Measurements from ENCODE around the gene ZNF793. TPM values are rescaled to one million over a fixed set of nuclear protein-coding genes. Genes with fewer than 3 reads are reported as not detected.

The ZNF793 gene
- total RNA-seq (1 to 10 TPM; 2.9 to 6.1 (median 5.4) TPM), polyA plus RNA-seq (1 to 10 TPM; 1.2 to 3.0 (median 1.6) TPM)

DNA sequence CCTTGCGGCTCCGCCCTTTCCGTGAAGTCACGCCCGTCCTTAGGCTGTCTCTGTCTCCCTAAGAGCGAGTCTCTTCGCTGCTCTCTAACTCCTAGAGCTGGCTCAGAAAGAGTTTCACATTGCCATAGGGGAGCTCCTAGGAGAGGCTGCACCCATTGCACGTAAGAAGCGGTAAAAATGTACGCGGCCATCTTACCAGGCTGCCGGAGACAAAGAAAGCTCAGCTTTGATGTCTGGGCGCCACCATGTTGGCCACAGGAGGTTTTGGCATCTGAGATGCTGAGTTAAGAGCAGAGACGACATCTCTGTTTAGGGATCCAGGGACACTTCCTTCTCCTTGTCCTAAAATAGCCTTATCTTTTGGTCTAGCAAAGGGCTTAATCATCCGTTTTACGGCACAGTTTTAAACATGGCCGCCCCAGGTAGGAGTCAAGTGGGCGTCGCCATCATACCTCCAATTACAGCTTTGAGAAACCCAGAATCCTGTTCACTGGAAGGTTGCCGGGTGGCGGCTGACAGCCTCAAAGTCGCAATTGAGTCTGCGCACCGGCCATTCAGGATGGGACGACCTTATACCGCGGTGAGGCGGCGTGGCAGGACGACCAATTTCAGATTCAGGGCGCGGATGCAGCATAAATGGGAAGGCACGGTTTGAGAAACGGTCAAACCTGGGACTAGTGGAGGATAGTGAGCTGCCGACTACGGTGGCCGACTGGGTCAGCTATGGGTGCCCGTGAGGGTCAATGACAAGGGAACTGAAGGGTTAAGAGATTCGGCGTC, at the start of gene ZNF793:
Gene ZNF793, plus strand, starts transcription at position 553 of the 780 bp plus-strand sequence. CDS start 16,501 bp downstream, outside the sequence.
- TF ChIP-seq POLR2AphosphoS5 (IDR thresholded peaks at IDR 0.05) (peak; percentile 50 to 79 (median 75)), EP300 (IDR thresholded peaks at IDR 0.05) (no peak), POLR2A (IDR thresholded peaks at IDR 0.05) (peak in 1 of 2 donors; percentile 47)
- TF ChIP-seq, protein P1, sequence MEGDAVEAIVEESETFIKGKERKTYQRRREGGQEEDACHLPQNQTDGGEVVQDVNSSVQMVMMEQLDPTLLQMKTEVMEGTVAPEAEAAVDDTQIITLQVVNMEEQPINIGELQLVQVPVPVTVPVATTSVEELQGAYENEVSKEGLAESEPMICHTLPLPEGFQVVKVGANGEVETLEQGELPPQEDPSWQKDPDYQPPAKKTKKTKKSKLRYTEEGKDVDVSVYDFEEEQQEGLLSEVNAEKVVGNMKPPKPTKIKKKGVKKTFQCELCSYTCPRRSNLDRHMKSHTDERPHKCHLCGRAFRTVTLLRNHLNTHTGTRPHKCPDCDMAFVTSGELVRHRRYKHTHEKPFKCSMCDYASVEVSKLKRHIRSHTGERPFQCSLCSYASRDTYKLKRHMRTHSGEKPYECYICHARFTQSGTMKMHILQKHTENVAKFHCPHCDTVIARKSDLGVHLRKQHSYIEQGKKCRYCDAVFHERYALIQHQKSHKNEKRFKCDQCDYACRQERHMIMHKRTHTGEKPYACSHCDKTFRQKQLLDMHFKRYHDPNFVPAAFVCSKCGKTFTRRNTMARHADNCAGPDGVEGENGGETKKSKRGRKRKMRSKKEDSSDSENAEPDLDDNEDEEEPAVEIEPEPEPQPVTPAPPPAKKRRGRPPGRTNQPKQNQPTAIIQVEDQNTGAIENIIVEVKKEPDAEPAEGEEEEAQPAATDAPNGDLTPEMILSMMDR (IDR thresholded peaks at IDR 0.05): no peak
- Histone ChIP-seq H3K36me3 (peaks cover 0 to 28% (median under 1%) of the 10 kb centered on the region in 4 donors), H3K27me3 (no peaks in the 10 kb centered on the region), H3K9me3 (peaks cover 0 to 3% (median 0%) of the 10 kb centered on the region in 4 donors), H3K27ac (peak within 1 kb of the TSS; percentile 88 to 95 (median 92)), H3K4me1 (peaks cover 0 to 15% (median 9%) of the 10 kb centered on the region in 4 donors), H3K4me3 (peak within 1 kb of the TSS; percentile 61 to 71 (median 67))
- DNase-seq: peak; percentile 90
- WGBS, 2 donors: 0 to 1% methylated on average over 40 of the region's 40 CpGs
- intact Hi-C loops (cut with DNase I): loop anchor here (1.0 to 10.0 kb wide), 4 partner anchors 37 to 292 kb away; partner anchors contain the start of genes ZFP30, ZNF383, ZNF540 and ZNF570

DNA sequence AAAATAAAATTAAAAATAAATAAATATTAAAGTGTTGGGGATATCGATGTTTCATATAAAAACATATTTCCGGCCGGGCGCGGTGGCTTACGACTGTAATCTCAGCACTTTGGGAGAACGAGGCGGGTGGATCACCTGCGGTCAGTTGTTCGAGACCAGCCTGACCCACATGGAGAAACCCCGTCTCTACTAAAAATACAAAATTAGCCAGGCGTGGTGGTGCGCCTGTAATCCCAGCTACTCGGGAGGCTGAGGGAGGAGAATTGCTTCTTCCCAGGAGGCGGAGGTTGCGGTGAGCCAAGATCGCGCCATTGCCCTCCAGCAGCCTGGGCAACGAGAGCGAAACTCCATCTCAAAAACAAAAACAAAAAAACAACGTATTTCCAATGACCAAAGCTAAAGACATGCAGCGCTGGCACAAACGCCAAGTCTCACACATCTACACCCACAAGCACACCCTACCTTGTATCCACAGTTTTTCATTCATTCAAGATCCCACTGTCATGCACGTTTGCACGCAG, 40.4 kb upstream of the ZNF793 start:
- no peak for TF ChIP-seq POLR2AphosphoS5 (IDR thresholded peaks at IDR 0.05)
- TF ChIP-seq, protein P1 (IDR thresholded peaks at IDR 0.05): no peak
- TF ChIP-seq EP300 (IDR thresholded peaks at IDR 0.05): no peak
- TF ChIP-seq POLR2A (IDR thresholded peaks at IDR 0.05): no peak
- DNase-seq: no peak
- Histone ChIP-seq H3K27ac (peak overlapping the region; percentile 90 to 95 (median 94)), H3K9me3 (peaks cover 0 to 4% (median 0%) of the 10 kb centered on the region in 4 donors), H3K36me3 (peaks cover 5 to 41% (median 16%) of the 10 kb centered on the region in 4 donors), H3K27me3 (no peaks in the 10 kb centered on the region), H3K4me1 (peaks cover 0 to 30% (median 23%) of the 10 kb centered on the region in 4 donors), H3K4me3 (peak overlapping the region; percentile 62 to 91 (median 80))
- intact Hi-C loops (cut with DNase I): loop anchor here (2.0 to 5.0 kb wide), 5 partner anchors 94 to 494 kb away; partner anchors contain the start of genes ZFP30, ZNF527, ZNF573 and ZNF585B
- WGBS, 2 donors: 26 to 33% methylated on average over 25 of the region's 25 CpGs

DNA sequence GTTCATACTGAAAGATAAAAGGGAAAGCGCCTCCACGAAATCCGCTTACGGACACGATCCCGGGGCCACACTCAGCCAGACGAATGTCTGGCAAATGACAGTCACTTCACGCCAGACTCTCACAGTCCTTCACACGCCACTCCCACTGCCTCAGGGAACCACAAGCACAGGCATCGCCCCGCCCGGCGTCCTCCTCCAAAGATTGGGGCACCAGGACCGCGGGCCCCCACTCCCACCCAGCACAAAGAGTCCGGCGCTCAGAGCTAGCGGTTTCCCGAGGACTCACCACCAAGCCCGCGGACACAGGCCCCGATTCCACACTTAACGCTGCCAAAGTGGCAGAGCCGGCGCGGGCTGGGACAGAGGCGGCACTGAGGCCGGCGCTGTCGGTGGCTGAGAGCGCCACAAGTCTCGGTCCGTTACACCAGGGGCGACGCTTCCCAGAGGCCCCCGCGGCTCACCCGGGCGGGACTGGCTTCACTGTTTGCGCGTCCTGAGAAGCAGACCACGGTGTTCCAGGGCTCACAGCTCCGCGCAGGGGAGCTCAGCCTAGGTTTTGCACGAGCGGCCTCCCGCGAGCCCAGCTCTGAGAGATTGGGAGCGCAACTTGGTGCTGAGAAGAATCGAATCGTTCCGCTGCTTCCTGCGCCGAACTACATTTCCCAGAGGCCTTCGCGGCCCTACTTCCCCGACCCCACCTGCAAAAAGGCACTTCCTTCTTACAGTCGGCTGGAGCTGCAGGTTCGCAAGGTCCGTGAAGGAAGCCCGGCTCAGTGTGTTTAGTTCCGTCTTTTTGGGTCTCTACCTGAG, 39.7 kb upstream of the ZNF793 start, which contains the start of gene ZNF569:
Gene ZNF569, minus strand, starts transcription at position 647 of the 810 bp plus-strand sequence. CDS start 22,523 bp downstream, outside the sequence.
- H3K27ac ChIP-seq: peak within 1 kb of the TSS; percentile 90 to 95 (median 94)
- H3K27me3 ChIP-seq: no peaks in the 10 kb centered on the region
- TF ChIP-seq, protein P1 (IDR thresholded peaks at IDR 0.05): no peak
- TF ChIP-seq POLR2A (IDR thresholded peaks at IDR 0.05): peak in 1 of 2 donors; percentile 12
- peak; percentile 58 to 82 (median 74) for TF ChIP-seq POLR2AphosphoS5 (IDR thresholded peaks at IDR 0.05)
- DNase-seq: peak; percentile 94
- H3K4me1 ChIP-seq: peaks cover 0 to 30% (median 23%) of the 10 kb centered on the region in 4 donors
- WGBS, 2 donors: 0% methylated on average over 62 of the region's 62 CpGs
- peaks cover 5 to 41% (median 11%) of the 10 kb centered on the region in 4 donors for H3K36me3 ChIP-seq
- H3K4me3 ChIP-seq: peak within 1 kb of the TSS; percentile 62 to 91 (median 80)
- intact Hi-C loops (cut with DNase I): loop anchor here (2.0 to 5.0 kb wide), 5 partner anchors 95 to 495 kb away; partner anchors contain the start of genes ZFP30, ZNF527, ZNF573 and ZNF585B
- H3K9me3 ChIP-seq: peaks cover 0 to 5% (median 0%) of the 10 kb centered on the region in 4 donors

DNA sequence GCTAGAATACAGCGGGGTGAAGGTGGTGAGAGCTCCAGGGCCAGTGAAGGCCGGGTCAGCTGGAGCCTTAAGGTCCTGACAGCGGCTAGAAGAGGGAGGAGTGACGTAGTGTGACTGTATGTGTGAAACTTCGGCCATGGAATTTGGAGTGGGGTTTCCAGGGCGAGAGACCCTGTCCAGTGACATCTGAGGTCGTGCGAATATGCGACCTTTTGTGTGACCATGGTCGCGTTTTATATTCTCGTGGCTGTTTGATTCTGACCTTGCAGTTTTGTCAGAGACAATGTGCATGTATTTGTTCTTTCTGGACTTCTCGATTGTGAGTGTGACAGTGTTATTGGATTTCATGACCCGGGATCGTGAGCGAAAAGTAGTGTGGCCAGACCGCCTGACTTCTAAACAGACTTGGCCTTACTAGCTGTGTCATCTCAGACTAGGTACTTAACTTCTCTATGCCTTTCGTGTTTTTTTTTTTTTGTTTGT, 39.1 kb upstream of the ZNF793 start:
- intact Hi-C loops (cut with DNase I): loop anchor here (2.0 to 5.0 kb wide), 7 partner anchors 95 to 495 kb away; partner anchors contain the start of genes ZFP30, ZNF527, ZNF540 and ZNF571

More for the DNA sequence above, 39.1 kb upstream of the ZNF793 start:
- Histone ChIP-seq H3K9me3 (peaks cover 0 to 3% (median 0%) of the 10 kb centered on the region in 4 donors), H3K4me1 (peaks cover 0 to 30% (median 23%) of the 10 kb centered on the region in 4 donors), H3K27me3 (no peaks in the 10 kb centered on the region), H3K4me3 (peak overlapping the region; percentile 62 to 91 (median 80)), H3K36me3 (peaks cover 2 to 37% (median 9%) of the 10 kb centered on the region in 4 donors), H3K27ac (peak overlapping the region; percentile 90 to 95 (median 94))
- DNase-seq: no peak
- WGBS, 2 donors: 45 to 53% methylated on average over 18 of the region's 18 CpGs
- TF ChIP-seq, protein P1 (IDR thresholded peaks at IDR 0.05): no peak
- TF ChIP-seq EP300 (IDR thresholded peaks at IDR 0.05): no peak
- TF ChIP-seq POLR2AphosphoS5 (IDR thresholded peaks at IDR 0.05): no peak
- no peak for TF ChIP-seq POLR2A (IDR thresholded peaks at IDR 0.05)

Measured in sigmoid colon (tissue), 7 donors.